KOPT-K1 (cell line): Measurements from ENCODE around the gene MAP4K3.
"Not testable (repeated sequence)": the region's sequence is repeated elsewhere in the genome, so short reads cannot be mapped to it uniquely, and the experiment has no call there.

ENCODE experiments used
- H3K27ac ChIP-seq: fragments of 200-600 bp; sonication (generic); 2 replicates; pipeline ENCODE4 v1.5.1; 2016; ENCODE audit warnings: antibody characterized with exemption, mild to moderate bottlenecking, low read depth, low read length; ENCODE audit not compliant: poor library complexity, severe bottlenecking
- H3K36me3 ChIP-seq: fragments of 200-600 bp; sonication (generic); 2 replicates; pipeline ENCODE4 v1.5.1; 2017; ENCODE audit warnings: antibody characterized with exemption, mild to moderate bottlenecking, low read length, moderate library complexity; ENCODE audit not compliant: insufficient read depth
- H3K9me3 ChIP-seq: fragments of 200-600 bp; sonication (generic); 2 replicates; pipeline ENCODE4 v1.5.1; 2017; ENCODE audit warnings: antibody characterized with exemption, low read length, mild to moderate bottlenecking; ENCODE audit not compliant: insufficient read depth, poor library complexity, severe bottlenecking

Gene MAP4K3

GRCh38 chr2:39244241-39244862, 192.7 kb downstream of the MAP4K3 start:
- H3K36me3 ChIP-seq, H3K27ac ChIP-seq, H3K9me3 ChIP-seq: not testable (repeated sequence)

- no peaks in the 10 kb centered on the region for H3K9me3 ChIP-seq
- H3K36me3 ChIP-seq, result peaks cover 4% of the 10 kb centered on the region; the same call in 1 of the 2 replicates
- H3K27ac ChIP-seq, result peak within 1 kb of the TSS; percentile 41
These were observed 193.5 kb downstream of the MAP4K3 start, which contains the start of gene CDKL4 for GRCh38 chr2:39243469-39244123. Gene CDKL4, minus strand, starts transcription at chr2:39243970.

GRCh38 chr2:39241588-39241987, 195.5 kb downstream of the MAP4K3 start:
- Histone ChIP-seq H3K27ac (no peak overlapping the region), H3K36me3 (no peaks in the 10 kb centered on the region), H3K9me3 (no peaks in the 10 kb centered on the region)

GRCh38 chr2:39240758-39241157, 196.3 kb downstream of the MAP4K3 start:
- H3K27ac ChIP-seq, result no peak overlapping the region
- H3K36me3 ChIP-seq, result no peaks in the 10 kb centered on the region
- no peaks in the 10 kb centered on the region for H3K9me3 ChIP-seq

GRCh38 chr2:39234754-39235153, 202.3 kb downstream of the MAP4K3 start:
- H3K9me3 ChIP-seq, result no peaks in the 10 kb centered on the region
- no peaks in the 10 kb centered on the region for H3K36me3 ChIP-seq
- no peak overlapping the region for H3K27ac ChIP-seq

- no peaks in the 10 kb centered on the region for H3K36me3 ChIP-seq
- no peaks in the 10 kb centered on the region for H3K9me3 ChIP-seq
- H3K27ac ChIP-seq, result no peak overlapping the region
These were observed 204.9 kb downstream of the MAP4K3 start for GRCh38 chr2:39232141-39232540.

GRCh38 chr2:39228413-39229209, 208.5 kb downstream of the MAP4K3 start:
- Histone ChIP-seq H3K27ac (no peak overlapping the region), H3K36me3 (no peaks in the 10 kb centered on the region), H3K9me3 (no peaks in the 10 kb centered on the region)

- Histone ChIP-seq H3K9me3 (no peaks in the 10 kb centered on the region), H3K27ac (no peak overlapping the region), H3K36me3 (no peaks in the 10 kb centered on the region)
These were observed 209.3 kb downstream of the MAP4K3 start for GRCh38 chr2:39227628-39228412.

- Histone ChIP-seq H3K27ac (no peak overlapping the region), H3K36me3 (no peaks in the 10 kb centered on the region)
These were observed 211.5 kb downstream of the MAP4K3 start for GRCh38 chr2:39225567-39225966.

GRCh38 chr2:39223909-39224308, 213.2 kb downstream of the MAP4K3 start:
- H3K27ac ChIP-seq, result no peak overlapping the region
- H3K36me3 ChIP-seq, result no peaks in the 10 kb centered on the region
- H3K9me3 ChIP-seq, result no peaks in the 10 kb centered on the region

More at GRCh38 chr2:39225567-39225966, 211.5 kb downstream of the MAP4K3 start:
- no peaks in the 10 kb centered on the region for H3K9me3 ChIP-seq

GRCh38 chr2:39221459-39221858, 215.6 kb downstream of the MAP4K3 start:
- Histone ChIP-seq H3K9me3 (no peaks in the 10 kb centered on the region), H3K27ac (no peak overlapping the region), H3K36me3 (no peaks in the 10 kb centered on the region)

GRCh38 chr2:39220136-39220535, 216.9 kb downstream of the MAP4K3 start:
- no peaks in the 10 kb centered on the region for H3K9me3 ChIP-seq
- H3K36me3 ChIP-seq, result no peaks in the 10 kb centered on the region
- H3K27ac ChIP-seq, result no peak overlapping the region

- H3K27ac ChIP-seq, result no peak overlapping the region
- H3K9me3 ChIP-seq, result no peaks in the 10 kb centered on the region
- H3K36me3 ChIP-seq, result no peaks in the 10 kb centered on the region
These were observed 218.7 kb downstream of the MAP4K3 start for GRCh38 chr2:39218391-39218790.

GRCh38 chr2:39217192-39217550, 219.9 kb downstream of the MAP4K3 start:
- Histone ChIP-seq H3K36me3 (no peaks in the 10 kb centered on the region), H3K27ac (no peak overlapping the region), H3K9me3 (no peaks in the 10 kb centered on the region)
